Cardiac fibroblast (primary cell): Measurements from ENCODE around the gene EFNA3.
A peak's percentile ranks its signal among the peaks of the same experiment; 100 is the strongest.

Source experiments
- DNase-seq, 2 donors: peaks; one replicate each; pipeline versions ENCODE4 v3.0.0 to v3.0.0-alpha.2; 2010; ENCODE audit warnings: low read depth in 2 of 2
- H3K4me3 ChIP-seq, 2 donors: replicated peaks in 1 of 2; 1 replicate in 1 of 2; 2 replicates in 1 of 2; pipeline ENCODE4 v1.5.1; 2011; ENCODE audit warnings: low read depth in 2 of 2, low read length in 2 of 2, mild to moderate bottlenecking in 2 of 2, moderate library complexity in 1 of 2
- TF ChIP-seq, protein P1 (sequence below): IDR thresholded peaks from one replicate; pipeline ENCODE4 v1.5.1; 2011; ENCODE audit warnings: low read depth, mild to moderate bottlenecking, low read length, inconsistent platforms

The EFNA3 gene

GRCh38 chr1:155068599-155068998, 10.0 kb upstream of the EFNA3 start:
- DNase-seq: no peak
- TF ChIP-seq, protein P1, sequence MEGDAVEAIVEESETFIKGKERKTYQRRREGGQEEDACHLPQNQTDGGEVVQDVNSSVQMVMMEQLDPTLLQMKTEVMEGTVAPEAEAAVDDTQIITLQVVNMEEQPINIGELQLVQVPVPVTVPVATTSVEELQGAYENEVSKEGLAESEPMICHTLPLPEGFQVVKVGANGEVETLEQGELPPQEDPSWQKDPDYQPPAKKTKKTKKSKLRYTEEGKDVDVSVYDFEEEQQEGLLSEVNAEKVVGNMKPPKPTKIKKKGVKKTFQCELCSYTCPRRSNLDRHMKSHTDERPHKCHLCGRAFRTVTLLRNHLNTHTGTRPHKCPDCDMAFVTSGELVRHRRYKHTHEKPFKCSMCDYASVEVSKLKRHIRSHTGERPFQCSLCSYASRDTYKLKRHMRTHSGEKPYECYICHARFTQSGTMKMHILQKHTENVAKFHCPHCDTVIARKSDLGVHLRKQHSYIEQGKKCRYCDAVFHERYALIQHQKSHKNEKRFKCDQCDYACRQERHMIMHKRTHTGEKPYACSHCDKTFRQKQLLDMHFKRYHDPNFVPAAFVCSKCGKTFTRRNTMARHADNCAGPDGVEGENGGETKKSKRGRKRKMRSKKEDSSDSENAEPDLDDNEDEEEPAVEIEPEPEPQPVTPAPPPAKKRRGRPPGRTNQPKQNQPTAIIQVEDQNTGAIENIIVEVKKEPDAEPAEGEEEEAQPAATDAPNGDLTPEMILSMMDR: no peak
- H3K4me3 ChIP-seq: no peak overlapping the region

DNA sequence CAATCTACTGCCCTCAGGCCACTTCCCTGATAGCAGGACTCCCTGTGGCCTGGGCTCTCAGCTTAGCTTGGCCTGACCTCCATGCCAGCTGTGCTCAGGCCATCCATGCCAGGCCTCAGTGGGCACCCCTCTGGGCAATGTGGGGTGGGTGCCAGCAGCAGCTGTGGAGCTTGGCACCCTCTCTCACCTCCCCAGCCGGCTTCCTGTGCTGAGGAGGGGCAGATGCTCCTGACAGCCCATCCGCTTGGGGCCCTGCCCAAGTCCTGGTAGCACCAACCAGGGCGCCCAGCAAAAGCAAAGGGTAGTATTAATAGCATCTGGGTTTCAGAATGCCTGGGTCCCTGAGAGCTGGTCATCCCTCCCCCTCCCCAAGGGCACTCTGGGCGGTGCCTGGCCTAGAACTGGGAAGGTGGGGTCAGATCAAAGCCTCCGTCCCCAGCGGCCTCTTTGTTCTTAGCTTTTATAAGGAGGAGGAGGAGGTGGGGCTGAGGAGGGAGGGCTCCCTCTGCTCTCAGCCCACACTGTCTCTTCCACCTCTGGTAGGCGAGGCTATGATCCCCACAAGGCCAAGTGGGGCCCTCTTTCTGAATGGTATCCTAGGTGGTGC, 9.0 kb upstream of the EFNA3 start:
- H3K4me3 ChIP-seq: no peak overlapping the region
- no peak for DNase-seq
- TF ChIP-seq, protein P1: no peak

- TF ChIP-seq, protein P1: no peak
- H3K4me3 ChIP-seq: no peak overlapping the region
Measured at GRCh38 chr1:155070158-155070621, 8.4 kb upstream of the EFNA3 start.

GRCh38 chr1:155070721-155071569, 7.7 kb upstream of the EFNA3 start:
- TF ChIP-seq, protein P1: peak; percentile 27
- peak; percentile 65 to 70 for DNase-seq
- peak overlapping the region; percentile 33 to 45 for H3K4me3 ChIP-seq

More at GRCh38 chr1:155070158-155070621, 8.4 kb upstream of the EFNA3 start:
- no peak for DNase-seq

DNA sequence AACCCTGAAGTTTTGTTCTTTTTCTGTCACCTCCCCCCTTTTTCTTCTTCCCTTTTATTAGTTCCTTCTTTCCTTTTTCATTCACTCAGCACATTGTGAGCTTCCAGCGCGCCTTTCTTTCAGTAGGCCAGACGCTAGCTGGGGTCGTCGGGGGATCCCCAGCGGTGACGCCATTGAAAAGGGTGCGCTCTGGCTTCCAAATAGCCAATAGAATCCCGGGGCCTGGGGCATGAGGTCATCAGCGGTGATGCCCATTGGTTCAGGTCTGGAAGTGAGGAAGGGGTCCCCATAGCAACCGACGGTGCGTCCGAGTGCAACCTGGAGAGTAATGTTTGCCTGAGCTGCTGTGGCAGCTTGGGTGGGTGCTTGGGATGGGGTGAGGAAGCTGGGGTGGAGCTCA, 6.9 kb upstream of the EFNA3 start:
- TF ChIP-seq, protein P1: no peak
- H3K4me3 ChIP-seq: no peak overlapping the region
- no peak for DNase-seq

- no peak for DNase-seq
- H3K4me3 ChIP-seq: no peak overlapping the region
- TF ChIP-seq, protein P1: no peak
Measured at GRCh38 chr1:155072531-155073289, 5.9 kb upstream of the EFNA3 start.
